GM12892 (cell line): ENCODE measurements around the gene GSG1L.

ENCODE experiments used
- POLR2A ChIP-seq: IDR thresholded peaks from 2 replicates; pipeline ENCODE4 v1.6.1; 2011; ENCODE audit warnings: low read depth, low read length, control low read depth
- POLR2AphosphoS5 ChIP-seq: IDR thresholded peaks from 2 replicates; pipeline ENCODE4 v1.6.1; 2011; ENCODE audit warnings: low read depth, low read length, control low read depth

DNA sequence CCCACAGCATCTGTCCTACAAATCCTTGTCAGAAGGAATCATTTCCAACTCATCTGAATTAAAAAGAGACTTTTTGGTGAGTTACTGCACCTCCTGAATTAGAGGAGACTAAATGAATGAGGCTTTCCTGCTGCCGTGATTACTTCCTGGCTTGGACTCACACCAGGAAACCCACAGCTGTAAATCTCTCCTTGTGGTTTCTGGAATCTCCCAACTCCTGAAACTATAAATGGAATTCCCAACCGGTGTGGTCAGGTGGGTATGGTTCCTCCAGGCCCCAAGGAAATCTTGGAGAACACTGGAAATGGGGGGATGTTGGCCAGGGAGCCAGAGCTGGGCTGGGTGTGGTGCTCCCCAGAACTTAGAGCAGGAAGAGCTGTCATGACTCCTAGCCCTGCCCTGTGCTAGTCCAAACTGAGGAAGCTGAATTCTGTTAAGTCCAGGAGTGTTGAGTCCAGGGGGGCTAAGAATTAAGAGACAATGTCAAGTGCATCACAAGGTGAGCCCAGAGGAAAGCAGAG is 216.4 kb downstream of the GSG1L start:
- TF ChIP-seq POLR2AphosphoS5 (no peak), POLR2A (no peak)
